Measurements from ENCODE around the gene AGTRAP.

GRCh38 chr1:11708554-11709350 is 27.2 kb upstream of the AGTRAP start:
- no peak for TF ChIP-seq POLR2A (IDR thresholded peaks at IDR 0.05)
- TF ChIP-seq CTCF (IDR thresholded peaks at IDR 0.05), result no peak
